Measurements from ENCODE around the gene ADGRG2. TPM values are rescaled to one million over a fixed set of nuclear protein-coding genes. Genes with fewer than 3 reads are reported as not detected.

The ADGRG2 gene
- total RNA-seq (2014; rRNA removed) (1.1 and 1.4 TPM in 2 replicates), Bru-seq, nascent RNA (percentile 16 among the genes with signal in this experiment), BruChase-seq, experiment 1, labeled RNA remaining after a 6-hour chase (percentile 13 among the genes with signal in this experiment), BruChase-seq, experiment 2, labeled RNA remaining after a 2-hour chase (percentile 7 among the genes with signal in this experiment)
- long read RNA-seq, partial matches to known transcripts, result 0 of 8 reads
- long read RNA-seq, other reads (novel, unspliced or antisense), result 8 of 8 reads

- POLR2A ChIA-PET (ENCODE audit: unreplicated experiment), result no interaction called here
- ATAC-seq, result peak; percentile 86
- Histone ChIP-seq H3K27ac (ENCODE audit: low read length) (no peak within 1 kb of the TSS), H4K20me1 (ENCODE audit: low read length) (no peaks in the 10 kb centered on the region), H3K9me2 (replicated peaks; ENCODE audit: low read length) (no peaks in the 10 kb centered on the region), H3K4me2 (ENCODE audit: low read length) (peak within 1 kb of the TSS; percentile 77), H3K9ac (ENCODE audit: low read length) (no peak within 1 kb of the TSS), H3K36me3 (ENCODE audit: low read depth, low read length) (no peaks in the 10 kb centered on the region), H3K4me3 (ENCODE audit: low read length) (peak within 1 kb of the TSS; percentile 67), H3K9me3 (ENCODE audit: low read length) (no peaks in the 10 kb centered on the region), H3K4me1 (ENCODE audit: insufficient read depth, low read length) (no peaks in the 10 kb centered on the region), H3F3A (ENCODE audit: low read length, unreplicated experiment) (no peaks in the 10 kb centered on the region), H2AFZ (ENCODE audit: low read length) (peak within 1 kb of the TSS; percentile 63; the same call in 1 of the 2 replicates), H3K27me3 (ENCODE audit: low read length) (peaks cover 20% of the 10 kb centered on the region), H3K79me2 (ENCODE audit: low read length) (no peaks in the 10 kb centered on the region)
- TF ChIP-seq EZH2phosphoT487 (IDR thresholded peaks at IDR 0.05; ENCODE audit: borderline replicate concordance, low read length) (no peak), CTCF (conservative IDR thresholded peaks at IDR 0.05; ENCODE audit: low read depth, low read length) (0 out of 2 replicates have a peak, but pooled peaks have one; percentile 25)
- CTCF ChIA-PET, result interaction anchor here (0.5 to 1.0 kb wide), 3 partner anchors 82 to 732 kb away, joined by 3 to 8 read pairs (median 3); no protein-coding TSS in a partner anchor
- intact Hi-C loops (cut with micrococcal nuclease), result loop anchor here (5.0 kb wide), 3 partner anchors 80 to 210 kb away; no protein-coding TSS in a partner anchor
- BruUV-seq (replicated peaks), result no TSS peak
- peak; percentile 48 for DNase-seq
Measured at GRCh38 chrX:19121898-19122640, at the start of gene ADGRG2. Gene ADGRG2 (minus strand): TSS chrX:19122468. CDS start chrX:19068834, 53,634 bp downstream.

GRCh38 chrX:19168609-19169008 is 46.3 kb upstream of the ADGRG2 start:
- TF ChIP-seq EZH2 (IDR thresholded peaks at IDR 0.05; ENCODE audit: low read length, unreplicated experiment), result no peak
- Histone ChIP-seq H3K36me3 (ENCODE audit: low read depth, low read length) (no peaks in the 10 kb centered on the region), H3F3A (ENCODE audit: low read length, unreplicated experiment) (no peaks in the 10 kb centered on the region), H2AFZ (ENCODE audit: low read length) (no peak overlapping the region), H3K9me3 (ENCODE audit: low read length) (no peaks in the 10 kb centered on the region), H3K9ac (ENCODE audit: low read length) (no peak overlapping the region), H3K79me2 (ENCODE audit: low read length) (no peaks in the 10 kb centered on the region), H3K4me2 (ENCODE audit: low read length) (no peak overlapping the region), H4K20me1 (ENCODE audit: low read length) (no peaks in the 10 kb centered on the region), H3K27ac (ENCODE audit: low read length) (no peak overlapping the region), H3K27me3 (ENCODE audit: low read length) (no peaks in the 10 kb centered on the region), H3K4me1 (ENCODE audit: insufficient read depth, low read length) (peaks cover 11% of the 10 kb centered on the region), H3K4me3 (ENCODE audit: low read length) (no peak overlapping the region), H3K9me2 (replicated peaks; ENCODE audit: low read length) (no peaks in the 10 kb centered on the region)
- intact Hi-C loops (cut with micrococcal nuclease), result no loop called here
- DNase-seq (no peak), ATAC-seq (no peak)
- no TSS peak for BruUV-seq (replicated peaks)
- ChIA-PET POLR2A (ENCODE audit: unreplicated experiment) (no interaction called here), CTCF (no interaction called here)

GRCh38 chrX:19162851-19163250 is 40.6 kb upstream of the ADGRG2 start:
- no TSS peak for BruUV-seq (replicated peaks)
- TF ChIP-seq EZH2phosphoT487 (IDR thresholded peaks at IDR 0.05; ENCODE audit: borderline replicate concordance, low read length) (no peak), CTCF (conservative IDR thresholded peaks at IDR 0.05; ENCODE audit: low read depth, low read length) (no peak), EZH2 (IDR thresholded peaks at IDR 0.05; ENCODE audit: low read length, unreplicated experiment) (no peak)
- CTCF ChIA-PET, result no interaction called here

More at GRCh38 chrX:19162851-19163250, 40.6 kb upstream of the ADGRG2 start:
- Histone ChIP-seq H3K36me3 (ENCODE audit: low read depth, low read length) (no peaks in the 10 kb centered on the region), H3K27me3 (ENCODE audit: low read length) (no peaks in the 10 kb centered on the region), H3K4me1 (ENCODE audit: insufficient read depth, low read length) (no peaks in the 10 kb centered on the region), H3K9ac (ENCODE audit: low read length) (no peak overlapping the region), H3F3A (ENCODE audit: low read length, unreplicated experiment) (no peaks in the 10 kb centered on the region), H4K20me1 (ENCODE audit: low read length) (no peaks in the 10 kb centered on the region), H3K9me2 (replicated peaks; ENCODE audit: low read length) (no peaks in the 10 kb centered on the region), H3K4me2 (ENCODE audit: low read length) (no peak overlapping the region), H3K9me3 (ENCODE audit: low read length) (no peaks in the 10 kb centered on the region), H3K79me2 (ENCODE audit: low read length) (no peaks in the 10 kb centered on the region), H2AFZ (ENCODE audit: low read length) (no peak overlapping the region), H3K27ac (ENCODE audit: low read length) (no peak overlapping the region), H3K4me3 (ENCODE audit: low read length) (no peak overlapping the region)
- DNase-seq, result no peak
- intact Hi-C loops (cut with micrococcal nuclease), result no loop called here
- ATAC-seq, result no peak
- POLR2A ChIA-PET (ENCODE audit: unreplicated experiment), result no interaction called here
